ENCODE results near the gene TMPRSS15. TPM values are rescaled to one million over a fixed set of nuclear protein-coding genes. Genes with fewer than 3 reads are reported as not detected.

TMPRSS15 gene
- total RNA-seq, 1 experiment from 2014 or later: not detected

DNA sequence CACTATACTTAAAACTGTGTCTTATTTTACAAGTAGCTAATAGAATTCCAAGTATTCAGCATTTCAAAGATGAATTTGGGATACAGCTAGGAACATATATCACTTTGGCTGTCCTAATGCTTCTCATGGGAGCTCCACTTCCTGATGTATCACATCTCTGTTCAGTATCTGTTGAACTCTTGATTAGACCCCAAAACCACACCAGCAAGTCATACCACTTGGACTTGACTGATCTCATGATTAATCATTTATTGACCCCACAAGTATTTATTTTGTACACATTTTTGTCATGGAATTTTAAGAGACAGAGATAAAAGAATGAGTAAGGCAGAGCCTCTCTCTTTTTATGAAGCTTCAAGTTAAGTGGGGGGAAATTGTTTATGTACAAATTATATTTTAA, 30.0 kb downstream of the TMPRSS15 start (continued):
- TF ChIP-seq, protein P1, sequence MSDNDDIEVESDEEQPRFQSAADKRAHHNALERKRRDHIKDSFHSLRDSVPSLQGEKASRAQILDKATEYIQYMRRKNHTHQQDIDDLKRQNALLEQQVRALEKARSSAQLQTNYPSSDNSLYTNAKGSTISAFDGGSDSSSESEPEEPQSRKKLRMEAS (IDR thresholded peaks at IDR 0.05): no peak
- TF ChIP-seq FOSL1 (IDR thresholded peaks at IDR 0.05; ENCODE audit: low read depth) (no peak), REST (IDR thresholded peaks at IDR 0.05; ENCODE audit: low read depth) (no peak), EGR1 (IDR thresholded peaks at IDR 0.05; ENCODE audit: low read depth) (no peak), RAD21 (IDR thresholded peaks at IDR 0.05; ENCODE audit: low read depth) (no peak), SP1 (IDR thresholded peaks at IDR 0.05; ENCODE audit: low read depth) (no peak), JUND (IDR thresholded peaks at IDR 0.05) (no peak), POLR2AphosphoS5 (IDR thresholded peaks at IDR 0.05; ENCODE audit: low read depth, low read length) (no peak), CEBPB (IDR thresholded peaks at IDR 0.05; ENCODE audit: low read depth) (no peak), TCF7L2 (IDR thresholded peaks at IDR 0.05; ENCODE audit: borderline replicate concordance, extremely low read depth, insufficient read depth, insufficient read length) (no peak), SRF (IDR thresholded peaks at IDR 0.05; ENCODE audit: low read depth) (no peak)

- H3K4me2 ChIP-seq (ENCODE audit: low read length): no peak overlapping the region
- H3K9me2 ChIP-seq (ENCODE audit: insufficient read depth): no peaks in the 10 kb centered on the region
- no peak for ATAC-seq
- ChIA-PET CTCF (no interaction called here), RAD21 (ENCODE audit: low non-redundant PET in 1 of 2, low total read pairs in 2 of 2, uncharacterized antibody in 2 of 2, unreplicated experiment in 2 of 2) (no interaction called here), POLR2A (no interaction called here)
- BruUV-seq (replicated peaks): no TSS peak
- no peaks in the 10 kb centered on the region for H3K79me2 ChIP-seq (ENCODE audit: insufficient read depth, low read length)
- H4K20me1 ChIP-seq (ENCODE audit: insufficient read depth): no peaks in the 10 kb centered on the region
- peaks cover 10 to 28% of the 10 kb centered on the region in 2 experiments; a peak in 2 of 4 replicates for H3K9me3 ChIP-seq (ENCODE audit: control insufficient read depth in 1 of 2, insufficient read depth in 1 of 2, low read depth in 1 of 2, low read length in 2 of 2)
- no peak overlapping the region for H2AFZ ChIP-seq (ENCODE audit: low read depth, low read length, poor library complexity, severe bottlenecking)
- no peak overlapping the region for H3K9ac ChIP-seq (ENCODE audit: low read length)
- no peaks in the 10 kb centered on the region for H3K27me3 ChIP-seq (ENCODE audit: insufficient read depth, low read length)
- H3K4me1 ChIP-seq (ENCODE audit: control insufficient read depth in 1 of 2, insufficient read depth in 2 of 2, low read length in 2 of 2): no peaks in the 10 kb centered on the region
- H3K36me3 ChIP-seq (ENCODE audit: control insufficient read depth in 1 of 2, insufficient read depth in 2 of 2, low read length in 2 of 2): no peaks in the 10 kb centered on the region
- DNase-seq (ENCODE audit: low read depth, low spot score): no peak
- intact Hi-C loops (cut with micrococcal nuclease): no loop called here
- no peak overlapping the region for H3K27ac ChIP-seq (ENCODE audit: low read depth, low read length)
- TF ChIP-seq EZH2phosphoT487 (IDR thresholded peaks at IDR 0.05; ENCODE audit: borderline replicate concordance) (no peak), EZH2 (IDR thresholded peaks at IDR 0.05) (no peak), SP1 (IDR thresholded peaks at IDR 0.05; ENCODE audit: low read depth) (no peak)
- TF ChIP-seq, protein P1 (IDR thresholded peaks at IDR 0.05): no peak
- no peak overlapping the region for H3K4me3 ChIP-seq (replicated peaks in 1 of 2; ENCODE audit: low read depth in 1 of 2, low read length in 2 of 2)
Observed at GRCh38 chr21:18370301-18370700, 33.3 kb downstream of the TMPRSS15 start.

Data from HCT116 (cell line).